GM23338 (cell line): ENCODE results near the gene ZYX.

Experiments
- EZH2 ChIP-seq: fragments of 200-600 bp; sonication (generic); IDR thresholded peaks from one replicate; pipeline ENCODE4 v1.8.0; 2017; ENCODE audit warnings: antibody characterized with exemption, mild to moderate bottlenecking, low read depth; ENCODE audit not compliant: unreplicated experiment
- EZH2phosphoT487 ChIP-seq: fragments of 200-600 bp; sonication (generic); IDR thresholded peaks from one replicate; pipeline ENCODE4 v1.8.1; 2018; ENCODE audit warnings: antibody characterized with exemption; ENCODE audit not compliant: unreplicated experiment
- JUNB ChIP-seq: IDR thresholded peaks from one replicate; pipeline ENCODE4 v1.6.1; 2016; ENCODE audit warnings: antibody characterized with exemption; ENCODE audit not compliant: unreplicated experiment
- TF ChIP-seq, protein P1 (sequence below), 2 experiments: fragments of 200-600 bp in 1 of 2; sonication (generic) in 1 of 2; conservative IDR thresholded peaks; 2 replicates each; pipeline versions ENCODE4 v1.5.1 to v1.6.1; 2016 to 2017; ENCODE audit warnings: antibody characterized with exemption in 2 of 2, low read depth in 2 of 2, mild to moderate bottlenecking in 2 of 2, moderate library complexity in 1 of 2
- TF ChIP-seq, protein P2 (sequence below): IDR thresholded peaks from one replicate; pipeline ENCODE4 v1.6.1; 2018; ENCODE audit warnings: antibody characterized with exemption; ENCODE audit not compliant: unreplicated experiment

DNA sequence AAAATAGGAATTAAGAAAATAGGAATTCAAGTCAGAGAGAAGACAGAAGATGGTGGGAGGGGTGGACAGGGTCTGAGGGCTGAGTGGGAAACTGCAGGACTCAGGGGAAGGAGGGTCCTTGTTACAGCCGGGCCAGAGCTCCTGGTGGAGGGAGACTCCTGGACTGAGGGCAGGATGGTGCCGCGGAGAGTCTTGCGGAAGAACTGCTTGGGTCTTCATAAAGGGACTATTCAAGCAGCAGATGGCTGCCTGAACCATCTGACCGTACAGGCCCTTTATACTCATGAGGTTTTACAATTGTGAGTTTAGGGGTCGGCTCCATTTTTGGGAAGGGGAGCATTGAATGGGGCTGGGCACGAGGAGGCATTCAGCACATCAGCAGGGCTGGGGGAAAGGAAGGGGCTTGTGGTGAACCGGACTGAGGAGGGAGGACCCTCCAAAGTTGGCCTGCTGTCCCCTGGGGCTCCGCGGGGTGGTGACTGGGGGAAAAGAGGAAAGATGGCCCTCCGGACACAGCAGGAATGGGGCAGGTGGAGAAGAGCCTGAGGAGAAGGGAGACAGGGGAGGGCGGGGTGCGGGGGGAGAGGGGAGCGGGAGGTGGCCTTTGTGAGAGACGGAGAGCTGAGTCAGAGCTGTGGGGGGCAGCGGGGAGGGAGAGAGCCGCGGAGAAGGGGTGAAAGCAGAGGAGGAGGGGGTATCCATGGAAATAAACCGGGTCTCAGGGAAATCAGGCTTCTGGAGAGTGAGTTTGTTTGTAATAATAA lies 20.2 kb upstream of the ZYX start:
- TF ChIP-seq EZH2 = no peak
- TF ChIP-seq, protein P1, sequence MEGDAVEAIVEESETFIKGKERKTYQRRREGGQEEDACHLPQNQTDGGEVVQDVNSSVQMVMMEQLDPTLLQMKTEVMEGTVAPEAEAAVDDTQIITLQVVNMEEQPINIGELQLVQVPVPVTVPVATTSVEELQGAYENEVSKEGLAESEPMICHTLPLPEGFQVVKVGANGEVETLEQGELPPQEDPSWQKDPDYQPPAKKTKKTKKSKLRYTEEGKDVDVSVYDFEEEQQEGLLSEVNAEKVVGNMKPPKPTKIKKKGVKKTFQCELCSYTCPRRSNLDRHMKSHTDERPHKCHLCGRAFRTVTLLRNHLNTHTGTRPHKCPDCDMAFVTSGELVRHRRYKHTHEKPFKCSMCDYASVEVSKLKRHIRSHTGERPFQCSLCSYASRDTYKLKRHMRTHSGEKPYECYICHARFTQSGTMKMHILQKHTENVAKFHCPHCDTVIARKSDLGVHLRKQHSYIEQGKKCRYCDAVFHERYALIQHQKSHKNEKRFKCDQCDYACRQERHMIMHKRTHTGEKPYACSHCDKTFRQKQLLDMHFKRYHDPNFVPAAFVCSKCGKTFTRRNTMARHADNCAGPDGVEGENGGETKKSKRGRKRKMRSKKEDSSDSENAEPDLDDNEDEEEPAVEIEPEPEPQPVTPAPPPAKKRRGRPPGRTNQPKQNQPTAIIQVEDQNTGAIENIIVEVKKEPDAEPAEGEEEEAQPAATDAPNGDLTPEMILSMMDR (conservative IDR thresholded peaks at IDR 0.05; ENCODE audit: low read depth in 2 of 2) = 0 out of 4 replicates have a peak, but pooled peaks of 1 of the 2 experiments have one; percentile 11
- TF ChIP-seq EZH2phosphoT487 = no peak
- no peak for TF ChIP-seq JUNB
- TF ChIP-seq, protein P2, sequence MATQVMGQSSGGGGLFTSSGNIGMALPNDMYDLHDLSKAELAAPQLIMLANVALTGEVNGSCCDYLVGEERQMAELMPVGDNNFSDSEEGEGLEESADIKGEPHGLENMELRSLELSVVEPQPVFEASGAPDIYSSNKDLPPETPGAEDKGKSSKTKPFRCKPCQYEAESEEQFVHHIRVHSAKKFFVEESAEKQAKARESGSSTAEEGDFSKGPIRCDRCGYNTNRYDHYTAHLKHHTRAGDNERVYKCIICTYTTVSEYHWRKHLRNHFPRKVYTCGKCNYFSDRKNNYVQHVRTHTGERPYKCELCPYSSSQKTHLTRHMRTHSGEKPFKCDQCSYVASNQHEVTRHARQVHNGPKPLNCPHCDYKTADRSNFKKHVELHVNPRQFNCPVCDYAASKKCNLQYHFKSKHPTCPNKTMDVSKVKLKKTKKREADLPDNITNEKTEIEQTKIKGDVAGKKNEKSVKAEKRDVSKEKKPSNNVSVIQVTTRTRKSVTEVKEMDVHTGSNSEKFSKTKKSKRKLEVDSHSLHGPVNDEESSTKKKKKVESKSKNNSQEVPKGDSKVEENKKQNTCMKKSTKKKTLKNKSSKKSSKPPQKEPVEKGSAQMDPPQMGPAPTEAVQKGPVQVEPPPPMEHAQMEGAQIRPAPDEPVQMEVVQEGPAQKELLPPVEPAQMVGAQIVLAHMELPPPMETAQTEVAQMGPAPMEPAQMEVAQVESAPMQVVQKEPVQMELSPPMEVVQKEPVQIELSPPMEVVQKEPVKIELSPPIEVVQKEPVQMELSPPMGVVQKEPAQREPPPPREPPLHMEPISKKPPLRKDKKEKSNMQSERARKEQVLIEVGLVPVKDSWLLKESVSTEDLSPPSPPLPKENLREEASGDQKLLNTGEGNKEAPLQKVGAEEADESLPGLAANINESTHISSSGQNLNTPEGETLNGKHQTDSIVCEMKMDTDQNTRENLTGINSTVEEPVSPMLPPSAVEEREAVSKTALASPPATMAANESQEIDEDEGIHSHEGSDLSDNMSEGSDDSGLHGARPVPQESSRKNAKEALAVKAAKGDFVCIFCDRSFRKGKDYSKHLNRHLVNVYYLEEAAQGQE = no peak
